Skeletal muscle satellite cell (primary cell): ENCODE results near the gene EPHA2.
"Not testable (repeated sequence)": the region's sequence is repeated elsewhere in the genome, so short reads cannot be mapped to it uniquely, and the experiment has no call there.

ENCODE experiments used
- H3K27me3 ChIP-seq: 2 replicates; pipeline ENCODE4 v1.7.0; 2013; ENCODE audit warnings: low read length; ENCODE audit not compliant: control insufficient read depth, insufficient read depth
- H3K36me3 ChIP-seq: 2 replicates; pipeline ENCODE4 v1.7.0; 2013; ENCODE audit warnings: mild to moderate bottlenecking, control low read depth, low read length; ENCODE audit not compliant: insufficient read depth
- H3K4me1 ChIP-seq: 2 replicates; pipeline ENCODE4 v1.7.0; 2013; ENCODE audit warnings: low read length; ENCODE audit not compliant: control insufficient read depth, insufficient read depth
- H3K4me2 ChIP-seq: 2 replicates; pipeline ENCODE4 v1.7.0; 2013; ENCODE audit warnings: mild to moderate bottlenecking, low read length
- H3K4me3 ChIP-seq: 2 replicates; pipeline ENCODE4 v1.7.0; 2013; ENCODE audit warnings: low read length
- H3K9ac ChIP-seq: 2 replicates; pipeline ENCODE4 v1.7.0; 2013; ENCODE audit warnings: mild to moderate bottlenecking, low read depth, low read length, moderate library complexity
- H3K9me3 ChIP-seq: replicated peaks from 2 replicates; pipeline ENCODE4 v1.7.0; 2013; ENCODE audit warnings: mild to moderate bottlenecking, control low read depth, low read length

The EPHA2 gene

GRCh38 chr1:16164213-16165072 lies 8.6 kb upstream of the EPHA2 start:
- Histone ChIP-seq H3K9me3 (no peaks in the 10 kb centered on the region), H3K4me3 (no peak overlapping the region), H3K4me2 (peak overlapping the region; percentile 51), H3K27me3 (no peaks in the 10 kb centered on the region), H3K9ac (no peak overlapping the region), H3K36me3 (no peaks in the 10 kb centered on the region), H3K4me1 (peaks cover 13% of the 10 kb centered on the region)

- not testable (repeated sequence) for H3K27me3 ChIP-seq, H3K9me3 ChIP-seq, H3K9ac ChIP-seq, H3K36me3 ChIP-seq, H3K4me3 ChIP-seq
- H3K4me2 ChIP-seq = peak overlapping the region; percentile 51
- peaks cover 15% of the 10 kb centered on the region for H3K4me1 ChIP-seq
Measured at GRCh38 chr1:16163608-16164212, 7.8 kb upstream of the EPHA2 start.

- H3K27me3 ChIP-seq = no peaks in the 10 kb centered on the region
- no peak overlapping the region for H3K4me2 ChIP-seq
- no peak overlapping the region for H3K4me3 ChIP-seq
- H3K9me3 ChIP-seq = no peaks in the 10 kb centered on the region
- H3K9ac ChIP-seq = no peak overlapping the region
- H3K4me1 ChIP-seq = peaks cover 25% of the 10 kb centered on the region
- no peaks in the 10 kb centered on the region for H3K36me3 ChIP-seq
Measured at GRCh38 chr1:16162163-16162822, 6.4 kb upstream of the EPHA2 start.

DNA sequence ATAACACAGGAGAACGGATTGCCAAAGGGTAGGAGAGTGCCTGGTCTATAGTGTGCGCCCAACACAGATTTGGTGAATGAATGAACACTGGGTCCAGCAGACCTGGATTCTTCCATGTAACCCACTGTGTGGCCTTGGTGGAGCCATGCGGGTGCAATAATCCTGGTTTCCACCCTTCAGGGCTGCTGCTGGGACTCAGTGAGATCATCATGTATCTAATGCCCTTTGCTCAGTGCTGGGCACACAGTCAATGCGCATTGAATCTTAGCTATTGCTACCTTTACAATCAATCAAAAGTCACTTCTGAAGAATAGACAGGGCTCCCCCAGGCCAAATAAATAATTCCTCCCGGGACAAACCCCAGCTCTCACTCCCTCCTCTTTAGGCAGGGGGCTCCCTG lies 5.8 kb upstream of the EPHA2 start:
- no peaks in the 10 kb centered on the region for H3K27me3 ChIP-seq
- peaks cover 30% of the 10 kb centered on the region for H3K4me1 ChIP-seq
- H3K36me3 ChIP-seq = no peaks in the 10 kb centered on the region
- H3K4me3 ChIP-seq = no peak overlapping the region
- H3K9ac ChIP-seq = no peak overlapping the region
- no peaks in the 10 kb centered on the region for H3K9me3 ChIP-seq
- H3K4me2 ChIP-seq = no peak overlapping the region

DNA sequence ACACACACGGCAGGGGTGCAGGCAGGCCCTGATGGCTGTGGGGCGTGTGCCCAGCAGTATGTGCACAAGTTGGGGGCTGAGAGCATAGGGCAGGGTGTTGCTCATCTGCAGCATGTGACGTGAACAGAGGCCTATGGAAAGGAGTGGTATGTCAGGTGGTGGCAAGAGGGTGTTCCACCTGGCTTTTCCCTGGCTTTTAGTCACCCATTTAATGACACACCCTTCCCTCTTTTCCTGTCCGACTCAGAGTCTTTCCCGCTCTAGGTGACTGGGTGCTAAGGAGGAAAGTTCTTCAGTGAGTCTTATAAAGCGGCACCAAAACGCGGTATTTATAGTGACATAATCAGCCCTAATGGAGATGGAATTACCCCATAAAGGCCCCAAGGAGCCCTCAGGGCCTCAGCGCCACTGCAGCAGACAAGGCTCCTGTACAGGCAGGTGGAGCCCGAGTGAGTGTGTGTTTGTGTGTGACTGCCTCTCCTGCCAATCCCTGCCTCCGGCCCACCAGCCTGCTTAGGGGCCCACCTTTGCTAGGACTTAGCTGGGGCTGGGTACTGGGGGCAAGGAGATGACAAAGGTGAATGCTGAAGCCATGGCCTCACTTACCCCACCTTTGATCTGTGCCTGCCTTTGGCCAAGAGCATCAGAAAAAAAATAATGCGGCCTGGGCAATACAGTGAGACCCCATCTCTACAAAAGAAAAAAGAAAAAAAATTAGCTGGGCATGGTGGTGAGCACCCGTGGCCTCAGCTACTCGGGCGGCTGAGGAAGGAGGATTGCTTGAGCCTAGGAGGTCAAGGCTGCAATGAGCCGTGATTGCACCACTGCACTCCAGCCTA lies 3.3 kb upstream of the EPHA2 start:
- Histone ChIP-seq H3K4me1 (peaks cover 28% of the 10 kb centered on the region), H3K9ac (no peak overlapping the region), H3K27me3 (no peaks in the 10 kb centered on the region), H3K36me3 (no peaks in the 10 kb centered on the region), H3K4me3 (no peak overlapping the region), H3K4me2 (peak overlapping the region; percentile 28), H3K9me3 (no peaks in the 10 kb centered on the region)

DNA sequence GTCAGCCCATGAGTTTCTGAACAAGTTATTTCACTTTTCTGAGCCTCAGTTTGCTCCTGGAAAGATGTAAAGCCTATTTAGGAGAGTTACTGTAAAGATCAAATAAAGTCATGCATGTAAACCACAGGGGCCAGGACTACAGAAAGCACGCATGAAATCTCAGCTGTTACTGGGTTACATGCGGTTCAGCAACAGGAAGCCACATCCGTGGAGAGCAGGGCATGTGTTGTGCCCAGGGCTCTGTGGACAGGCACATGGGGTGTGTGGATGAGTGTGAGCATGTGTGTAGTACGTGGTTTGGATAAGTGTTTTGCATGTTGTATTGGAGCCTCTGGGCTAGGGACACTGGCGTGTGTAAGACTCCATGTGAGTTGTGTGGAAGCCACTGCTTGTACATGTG lies 2.2 kb upstream of the EPHA2 start:
- peak overlapping the region; percentile 93 for H3K4me3 ChIP-seq
- H3K9me3 ChIP-seq = no peaks in the 10 kb centered on the region
- H3K4me1 ChIP-seq = peaks cover 36% of the 10 kb centered on the region
- H3K36me3 ChIP-seq = no peaks in the 10 kb centered on the region
- H3K9ac ChIP-seq = no peak overlapping the region
- H3K4me2 ChIP-seq = peak overlapping the region; percentile 83
- H3K27me3 ChIP-seq = no peaks in the 10 kb centered on the region

DNA sequence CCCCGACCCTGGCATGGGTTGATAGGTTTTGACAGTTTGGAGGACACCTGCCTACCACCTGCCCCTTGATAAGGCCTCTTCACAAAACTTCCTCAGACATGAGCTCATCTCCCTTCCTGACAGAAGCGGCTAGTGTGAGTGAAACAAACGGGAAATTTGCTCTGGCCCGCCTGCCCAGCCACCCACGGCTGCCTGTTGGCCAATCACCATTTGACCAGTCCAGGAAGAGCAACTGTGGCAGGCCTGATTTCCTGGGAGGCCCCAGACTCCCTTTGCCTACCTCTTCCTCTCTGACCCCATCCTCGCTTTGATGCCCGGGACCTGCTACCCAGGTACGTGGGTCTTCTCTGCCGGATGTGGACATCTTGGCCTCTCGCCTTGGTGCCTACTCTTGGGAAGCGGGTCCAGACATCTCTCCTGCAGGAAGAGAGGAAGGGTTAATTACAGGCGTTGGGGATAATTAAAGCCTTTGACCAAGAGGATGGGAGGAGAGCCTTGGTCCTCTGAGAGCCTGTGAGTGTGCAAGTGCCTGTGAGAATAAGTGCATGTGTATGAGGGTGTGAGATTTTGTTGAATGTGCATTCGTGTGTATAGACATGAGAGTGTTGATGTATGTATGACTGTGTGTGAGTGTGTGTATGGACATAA lies 1.1 kb upstream of the EPHA2 start:
- Histone ChIP-seq H3K4me1 (peaks cover 46% of the 10 kb centered on the region), H3K4me3 (peak overlapping the region; percentile 93), H3K36me3 (peaks cover 1% of the 10 kb centered on the region), H3K4me2 (peak overlapping the region; percentile 83), H3K9me3 (no peaks in the 10 kb centered on the region), H3K9ac (peak overlapping the region; percentile 90), H3K27me3 (no peaks in the 10 kb centered on the region)

DNA sequence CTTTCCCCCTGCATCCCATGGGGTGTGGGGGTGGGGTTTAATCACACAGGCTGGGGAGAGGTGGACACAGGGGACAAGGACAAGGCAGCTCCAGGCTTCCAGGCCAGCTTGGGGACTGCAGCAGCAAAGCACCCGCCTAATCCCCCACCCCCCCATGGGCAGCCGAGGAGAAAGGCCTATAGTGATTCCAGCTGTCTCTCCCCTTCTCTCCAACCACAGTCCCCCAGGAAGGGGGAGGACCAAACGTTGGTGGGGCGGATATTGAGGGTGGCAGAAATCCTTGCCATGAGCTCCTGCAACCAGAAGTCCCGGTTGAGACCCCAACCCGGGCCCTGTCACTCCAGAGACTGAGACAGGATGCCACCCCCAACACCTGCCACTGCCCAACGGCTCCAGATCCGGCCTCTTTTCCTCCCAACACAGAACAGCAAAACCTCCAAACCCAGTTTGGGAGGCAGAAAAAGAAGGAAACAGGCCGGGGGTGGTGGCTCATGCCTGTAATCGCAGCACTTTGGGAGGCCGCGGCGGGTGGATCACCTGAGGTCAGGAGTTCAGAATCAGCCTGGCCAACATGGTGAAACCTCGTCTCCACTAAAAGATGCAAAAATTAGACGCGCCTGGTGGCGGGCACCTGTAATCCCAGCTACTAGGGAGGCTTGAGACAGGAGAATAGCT lies 1.7 kb downstream of the EPHA2 start:
- Histone ChIP-seq H3K9ac (peak overlapping the region; percentile 90), H3K36me3 (peaks cover 23% of the 10 kb centered on the region), H3K4me3 (peak overlapping the region; percentile 93), H3K4me1 (peaks cover 67% of the 10 kb centered on the region), H3K4me2 (peak overlapping the region; percentile 83), H3K27me3 (no peaks in the 10 kb centered on the region), H3K9me3 (no peaks in the 10 kb centered on the region)

GRCh38 chr1:16153096-16153998 lies 2.5 kb downstream of the EPHA2 start:
- no peaks in the 10 kb centered on the region for H3K9me3 ChIP-seq
- peak overlapping the region; percentile 90 for H3K9ac ChIP-seq
- H3K4me3 ChIP-seq = peak overlapping the region; percentile 93
- peaks cover 66% of the 10 kb centered on the region for H3K4me1 ChIP-seq
- peaks cover 31% of the 10 kb centered on the region for H3K36me3 ChIP-seq
- peak overlapping the region; percentile 83 for H3K4me2 ChIP-seq
- H3K27me3 ChIP-seq = no peaks in the 10 kb centered on the region
